GM21825 (cell line): Measurements from ENCODE around the gene PIK3R5.

Source experiments
- ATAC-seq: cut with Tn5 transposase; IDR thresholded peaks from one replicate; pipeline ENCODE4 v1.9.1; 2021; ENCODE audit warnings: mild to moderate bottlenecking, moderate library complexity; ENCODE audit not compliant: unreplicated experiment

The PIK3R5 gene

GRCh38 chr17:8953156-8953885 is 12.2 kb downstream of the PIK3R5 start:
- ATAC-seq, result no peak

GRCh38 chr17:8952191-8952590 is 13.3 kb downstream of the PIK3R5 start:
- ATAC-seq, result no peak

GRCh38 chr17:8951206-8951605 is 14.3 kb downstream of the PIK3R5 start:
- no peak for ATAC-seq

GRCh38 chr17:8949061-8949661 is 16.3 kb downstream of the PIK3R5 start:
- no peak for ATAC-seq

GRCh38 chr17:8948462-8948861 is 17.0 kb downstream of the PIK3R5 start:
- no peak for ATAC-seq

- ATAC-seq, result no peak
These were observed 18.3 kb downstream of the PIK3R5 start for GRCh38 chr17:8947201-8947600.

GRCh38 chr17:8946476-8946875 is 19.0 kb downstream of the PIK3R5 start:
- no peak for ATAC-seq

- no peak for ATAC-seq
These were observed 19.4 kb downstream of the PIK3R5 start for GRCh38 chr17:8946071-8946470.

- no peak for ATAC-seq
These were observed 20.8 kb downstream of the PIK3R5 start for GRCh38 chr17:8944748-8945147.

GRCh38 chr17:8944083-8944482 is 21.4 kb downstream of the PIK3R5 start:
- no peak for ATAC-seq

- no peak for ATAC-seq
These were observed 23.4 kb downstream of the PIK3R5 start for GRCh38 chr17:8941980-8942622.

GRCh38 chr17:8941520-8941919 is 24.0 kb downstream of the PIK3R5 start:
- peak; percentile 44 for ATAC-seq

- ATAC-seq, result no peak
These were observed 24.5 kb downstream of the PIK3R5 start for GRCh38 chr17:8940866-8941471.

GRCh38 chr17:8939496-8940334 is 25.8 kb downstream of the PIK3R5 start:
- no peak for ATAC-seq

GRCh38 chr17:8938933-8939332 is 26.6 kb downstream of the PIK3R5 start:
- no peak for ATAC-seq

GRCh38 chr17:8935191-8935590 is 30.3 kb downstream of the PIK3R5 start:
- no peak for ATAC-seq

- no peak for ATAC-seq
These were observed 31.2 kb downstream of the PIK3R5 start for GRCh38 chr17:8934346-8934745.

- ATAC-seq, result no peak
These were observed 34.9 kb downstream of the PIK3R5 start for GRCh38 chr17:8930649-8931048.

- ATAC-seq, result no peak
These were observed 37.2 kb downstream of the PIK3R5 start for GRCh38 chr17:8928347-8928746.

- no peak for ATAC-seq
These were observed 38.1 kb downstream of the PIK3R5 start for GRCh38 chr17:8927395-8927794.

- ATAC-seq, result no peak
These were observed 39.7 kb downstream of the PIK3R5 start for GRCh38 chr17:8925808-8926207.
